GM18870 (cell line): ENCODE results near the gene MYRF.

ENCODE experiments used
- ATAC-seq: cut with Tn5 transposase; IDR thresholded peaks from one replicate; pipeline ENCODE4 v1.9.1; 2021; ENCODE audit warnings: moderate library complexity; ENCODE audit not compliant: unreplicated experiment

Gene MYRF

GRCh38 chr11:61814958-61815789 lies 62.7 kb downstream of the MYRF start:
- no peak for ATAC-seq

- no peak for ATAC-seq
Observed at GRCh38 chr11:61815790-61816735, 63.6 kb downstream of the MYRF start.

- ATAC-seq: no peak
Observed at GRCh38 chr11:61816736-61817455, 64.5 kb downstream of the MYRF start, which contains the start of gene FADS1. TSS of gene FADS1 (minus strand) at chr11:61817003. CDS start at chr11:61816929, 74 bp downstream.

DNA sequence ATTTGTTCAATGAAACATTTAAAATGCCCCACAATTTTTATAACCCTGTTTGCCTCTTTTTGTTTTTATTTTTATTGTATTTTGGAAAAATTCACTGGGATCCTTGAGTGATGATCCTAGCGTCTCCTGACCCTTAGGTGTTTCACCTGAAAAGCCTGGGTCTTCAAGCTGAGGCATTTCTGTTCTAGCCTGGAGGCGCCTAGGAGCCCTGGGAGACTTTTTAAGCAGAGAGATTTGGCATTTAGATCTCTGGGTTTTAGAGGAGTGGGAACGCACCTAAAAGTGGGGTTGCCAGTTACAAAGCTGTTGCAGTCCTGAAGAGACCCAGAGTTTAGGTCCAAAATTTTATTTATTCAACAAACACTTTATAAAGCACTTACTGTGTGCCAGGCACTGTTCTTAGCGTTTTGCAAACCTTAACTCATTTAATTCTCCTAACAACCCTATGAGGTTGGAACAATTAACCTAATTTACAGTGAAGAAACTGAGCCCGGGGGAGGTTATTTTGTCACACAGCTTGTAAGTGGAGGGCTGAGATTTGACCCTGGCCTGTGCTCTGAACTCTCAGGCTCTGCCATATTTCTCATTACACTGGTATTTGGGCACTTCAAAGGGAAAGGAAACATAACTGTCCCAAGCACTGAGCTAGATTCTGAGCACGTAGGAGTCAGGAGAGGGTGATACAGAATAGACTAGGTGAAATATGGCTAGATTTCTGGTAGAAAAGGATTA lies 65.2 kb downstream of the MYRF start:
- no peak for ATAC-seq

GRCh38 chr11:61820174-61820573 lies 67.7 kb downstream of the MYRF start:
- no peak for ATAC-seq

DNA sequence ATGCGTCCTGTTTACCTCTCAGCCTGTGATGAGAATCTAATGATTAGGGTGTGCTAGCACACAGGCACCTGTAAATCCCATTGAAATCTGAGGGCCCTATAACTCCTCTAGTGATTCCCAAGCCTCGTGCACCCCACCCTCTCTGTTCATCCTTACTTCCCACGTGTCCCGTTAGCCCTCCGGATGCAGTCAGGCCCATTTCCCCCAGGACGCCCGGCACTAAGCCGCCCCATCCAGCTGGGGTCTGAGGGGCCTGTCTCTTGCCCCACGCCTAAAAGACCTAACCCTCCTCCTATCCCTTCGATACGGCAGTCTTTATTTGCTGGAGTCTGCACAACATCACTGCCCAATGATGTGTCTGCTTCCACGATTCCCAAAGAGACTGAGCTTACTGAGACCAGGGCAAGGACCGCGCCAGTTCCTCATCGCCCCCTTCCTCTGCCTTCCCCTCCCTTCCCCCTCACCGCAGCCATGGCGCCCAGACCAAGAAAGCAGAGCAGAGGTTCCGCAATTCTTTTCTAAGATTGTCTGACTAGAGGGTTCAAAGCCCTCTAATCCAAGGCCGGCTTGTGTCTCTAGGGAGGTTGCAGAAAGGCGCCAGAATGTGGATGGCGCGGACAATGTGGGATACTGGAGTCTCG lies 74.6 kb downstream of the MYRF start:
- no peak for ATAC-seq

GRCh38 chr11:61827571-61828378 lies 75.3 kb downstream of the MYRF start, which contains the start of gene FADS2:
TSS of gene FADS2 (plus strand) at chr11:61828300. CDS start at chr11:61828391, 91 bp downstream.
- ATAC-seq: peak; percentile 37

DNA sequence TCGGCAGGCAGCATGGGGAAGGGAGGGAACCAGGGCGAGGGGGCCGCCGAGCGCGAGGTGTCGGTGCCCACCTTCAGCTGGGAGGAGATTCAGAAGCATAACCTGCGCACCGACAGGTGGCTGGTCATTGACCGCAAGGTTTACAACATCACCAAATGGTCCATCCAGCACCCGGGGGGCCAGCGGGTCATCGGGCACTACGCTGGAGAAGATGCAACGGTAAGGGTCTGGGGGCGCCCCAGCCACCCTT lies 75.9 kb downstream of the MYRF start:
- ATAC-seq: no peak

DNA sequence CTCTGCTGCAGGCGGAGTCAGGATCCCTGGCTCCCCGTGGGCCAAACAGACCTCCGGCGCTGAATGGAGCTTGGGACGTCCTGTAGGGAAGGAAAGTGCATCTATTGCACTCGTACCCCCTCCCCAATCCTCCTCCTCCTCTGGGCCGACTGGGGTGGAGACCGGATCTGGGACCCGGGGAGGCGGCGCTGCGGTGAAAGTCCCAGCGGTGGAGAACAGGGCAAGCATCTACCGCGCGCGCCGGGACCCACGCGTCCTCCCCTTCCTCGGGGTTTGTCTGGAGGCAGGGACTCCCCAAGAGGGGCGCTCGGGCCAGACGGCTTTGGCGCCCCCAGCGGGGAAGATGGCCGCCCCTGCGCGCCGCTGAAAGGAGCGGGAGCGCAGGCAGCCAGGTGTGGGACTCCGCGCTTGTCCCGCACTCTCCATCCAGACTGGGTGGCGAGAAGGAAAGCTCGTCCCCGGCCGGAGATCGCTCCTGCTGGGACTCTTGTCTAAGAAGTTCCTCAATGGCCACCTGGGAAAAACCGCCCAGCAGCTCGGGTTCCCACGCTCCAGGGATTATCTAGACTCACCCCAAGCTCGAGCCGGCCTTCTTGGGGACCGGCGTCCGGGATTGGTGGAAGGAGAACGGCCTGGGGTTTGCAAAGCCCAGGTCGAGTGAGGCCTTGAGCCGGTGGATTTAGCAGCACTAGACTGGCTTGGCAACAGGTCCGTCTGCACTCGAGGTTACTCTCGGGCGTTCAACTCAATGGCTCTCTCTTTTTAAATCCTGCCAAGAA lies 76.4 kb downstream of the MYRF start:
- no peak for ATAC-seq

- ATAC-seq: no peak
Observed at GRCh38 chr11:61829806-61830205, 77.4 kb downstream of the MYRF start.

DNA sequence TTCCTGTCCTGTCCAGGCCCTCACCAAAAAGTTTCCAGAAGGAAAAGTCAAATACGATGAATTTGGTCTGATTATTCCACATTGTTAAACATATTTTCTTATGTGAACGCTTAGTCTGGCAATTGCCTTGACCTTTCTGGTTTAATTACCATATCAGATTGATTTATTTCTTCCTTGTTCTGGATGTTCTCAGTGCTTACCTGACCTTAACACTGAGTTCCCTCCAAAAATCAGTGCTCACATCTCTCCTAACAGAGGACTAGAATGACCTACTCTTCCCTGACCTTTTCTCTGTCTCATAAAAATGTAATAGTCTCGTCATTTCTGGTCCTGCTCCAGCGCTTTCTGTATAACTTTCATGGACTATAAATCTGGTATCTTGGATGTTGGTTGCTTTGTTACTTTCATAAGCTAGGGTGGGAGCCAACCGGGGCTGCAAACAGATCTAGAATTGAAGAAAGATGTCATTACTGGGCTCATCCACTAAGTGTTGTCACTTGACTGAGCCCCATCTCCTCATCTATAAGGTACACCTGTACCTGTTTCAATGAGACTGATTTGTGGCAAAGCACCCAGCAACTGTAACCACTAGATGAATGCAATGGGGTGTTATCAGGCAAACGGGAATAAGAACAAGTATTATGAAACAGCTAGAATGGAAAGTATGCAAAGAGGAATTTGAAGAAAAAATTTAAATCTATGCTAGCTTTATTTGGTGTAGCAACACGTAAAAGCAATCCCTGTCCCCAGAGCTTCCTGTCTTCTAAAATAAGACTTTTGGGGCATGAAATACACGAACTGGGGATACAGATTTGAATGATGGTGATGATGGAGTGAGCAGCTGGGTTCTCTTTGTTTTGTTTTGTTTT lies 78.0 kb downstream of the MYRF start:
- no peak for ATAC-seq

GRCh38 chr11:61832207-61832606 lies 79.8 kb downstream of the MYRF start:
- ATAC-seq: no peak

DNA sequence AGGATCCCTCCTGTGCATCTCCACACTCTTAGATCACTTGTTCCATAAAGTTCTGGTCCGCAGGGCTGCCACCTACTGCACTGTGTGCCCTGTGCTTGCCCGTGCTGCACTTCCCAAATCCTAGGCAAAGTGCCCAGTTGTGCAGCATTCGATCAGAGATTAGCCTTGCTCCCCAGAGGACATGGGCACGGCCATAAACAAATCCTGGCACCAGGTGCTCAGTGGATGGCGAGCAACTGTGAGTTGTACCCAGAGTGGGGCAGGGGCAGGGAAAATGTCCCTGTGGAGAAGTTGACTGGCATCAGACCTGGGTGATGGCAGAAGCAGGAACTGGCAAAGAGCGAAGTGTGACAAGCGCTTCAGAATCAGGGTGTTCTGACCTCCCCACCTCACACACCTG lies 80.3 kb downstream of the MYRF start:
- no peak for ATAC-seq

- no peak for ATAC-seq
Observed at GRCh38 chr11:61833471-61833870, 81.0 kb downstream of the MYRF start.

GRCh38 chr11:61833926-61834277 lies 81.5 kb downstream of the MYRF start:
- no peak for ATAC-seq

DNA sequence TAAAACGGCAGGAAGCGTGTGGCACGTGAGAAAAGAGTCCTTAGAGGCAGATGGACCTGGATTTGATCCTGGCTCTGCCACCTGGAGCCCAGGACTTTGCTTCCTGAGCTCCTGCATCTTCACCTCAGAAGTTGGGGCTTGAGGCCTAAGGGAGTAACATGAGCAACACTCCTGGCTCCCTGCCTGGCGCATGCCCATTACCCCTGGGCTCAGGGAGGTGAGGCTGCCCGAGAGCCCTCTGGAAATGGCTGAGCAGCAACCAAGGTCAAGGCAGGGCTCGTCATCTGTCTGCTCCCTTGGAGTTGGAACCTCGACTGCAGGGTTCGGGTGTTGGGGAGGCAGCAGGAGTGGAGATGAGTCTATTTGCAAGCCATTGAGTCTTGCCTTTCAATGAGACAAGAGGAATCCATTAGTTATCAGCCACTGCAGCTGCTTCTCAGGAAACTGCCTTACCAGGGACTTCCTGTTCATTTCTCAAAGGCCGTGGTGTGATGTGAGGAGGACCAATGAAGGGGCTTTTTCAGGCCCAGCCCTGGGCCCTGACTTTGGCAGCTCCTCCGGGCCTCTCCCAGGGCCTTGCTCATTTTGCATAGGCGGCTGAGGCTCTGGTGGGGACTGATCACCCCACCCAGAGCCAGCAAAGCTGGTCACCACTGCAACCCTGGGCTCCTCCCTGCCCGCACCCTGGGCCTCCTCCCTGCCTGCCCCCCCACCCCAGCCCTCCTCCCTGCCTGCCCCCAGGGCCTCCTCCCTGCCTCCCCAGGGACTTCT lies 82.0 kb downstream of the MYRF start:
- ATAC-seq: peak; percentile 59

GRCh38 chr11:61836193-61836592 lies 83.8 kb downstream of the MYRF start:
- ATAC-seq: no peak
